Lower lobe of right lung (tissue), 2 donors: Measurements from ENCODE around the gene FBN1. TPM values are rescaled to one million over a fixed set of nuclear protein-coding genes. Genes with fewer than 3 reads are reported as not detected.

ENCODE experiments used
- ATAC-seq, 2 donors: fragments of 200-7000 bp; cut with Tn5 transposase; one replicate each; pipeline ENCODE4 v1.9.1; 2020 to 2022; ENCODE audit warnings: mild to moderate bottlenecking in 2 of 2, moderate library complexity in 2 of 2
- DNase-seq: peaks from one replicate; pipeline ENCODE4 v3.0.0-alpha.2; 2020
- H3K27ac ChIP-seq: fragments of 200-600 bp; one replicate; pipeline ENCODE4 v1.8.0; 2022
- H3K27me3 ChIP-seq: fragments of 200-600 bp; one replicate; pipeline ENCODE4 v1.8.0; 2022; ENCODE audit warnings: low read depth
- H3K36me3 ChIP-seq: fragments of 200-600 bp; one replicate; pipeline ENCODE4 v1.8.0; 2022; ENCODE audit warnings: mild to moderate bottlenecking
- H3K4me1 ChIP-seq: fragments of 200-600 bp; one replicate; pipeline ENCODE4 v1.8.0; 2022
- H3K4me3 ChIP-seq: fragments of 200-600 bp; one replicate; pipeline ENCODE4 v1.8.0; 2022; ENCODE audit warnings: mild to moderate bottlenecking
- H3K9me3 ChIP-seq: fragments of 200-600 bp; one replicate; pipeline ENCODE4 v1.8.0; 2022
- CTCF ChIP-seq: fragments of 200-600 bp; IDR thresholded peaks from one replicate; pipeline ENCODE4 v1.8.0; 2022; ENCODE audit warnings: antibody characterized with exemption, mild to moderate bottlenecking
- intact Hi-C: fragments of 100-400 bp; cut with DNase I; formaldehyde crosslinking; loops from one replicate; pipeline ENCODE4 v1.11.0; 2022
- total RNA-seq: library from RNA; stranded (reverse); fragmentation: NEBNext Ultra II Directional; extraction: Animal tissue kit (Norgen Biotek cat#: 25700); gene quantifications from one replicate; pipeline ENCODE4 v1.2.1, GENCODE V29; 2021
- donor health status: DM: no; HTN: yes; CAD: no; lungs with severe emphysema.

Gene FBN1
- total RNA-seq, 1 donor from 2014 or later: 75.3 TPM

GRCh38 chr15:48414015-48414414, 231.5 kb downstream of the FBN1 start:
- ATAC-seq: no peak
- DNase-seq: no peak
- Histone ChIP-seq H3K9me3 (no peaks in the 10 kb centered on the region), H3K27me3 (no peaks in the 10 kb centered on the region), H3K4me3 (no peak overlapping the region), H3K36me3 (peaks cover 8% of the 10 kb centered on the region), H3K27ac (no peak overlapping the region), H3K4me1 (peaks cover 7% of the 10 kb centered on the region)
- intact Hi-C loops: no loop called here
- TF ChIP-seq CTCF: no peak

- DNase-seq (no peak), ATAC-seq (peak; percentile 43 to 71)
- no peak overlapping the region for H3K27ac ChIP-seq
- no peak for TF ChIP-seq CTCF
- H3K9me3 ChIP-seq: no peaks in the 10 kb centered on the region
- intact Hi-C loops: no loop called here
- H3K4me1 ChIP-seq: peaks cover 7% of the 10 kb centered on the region
- H3K27me3 ChIP-seq: no peaks in the 10 kb centered on the region
- no peak overlapping the region for H3K4me3 ChIP-seq
- peaks cover 4% of the 10 kb centered on the region for H3K36me3 ChIP-seq
Measured at GRCh38 chr15:48413304-48413703, 232.2 kb downstream of the FBN1 start.

GRCh38 chr15:48411971-48412591, 233.4 kb downstream of the FBN1 start:
- no peak overlapping the region for H3K4me3 ChIP-seq
- DNase-seq (no peak), ATAC-seq (peak in 1 of 2 donors; percentile 50)
- H3K4me1 ChIP-seq: peaks cover 12% of the 10 kb centered on the region
- H3K36me3 ChIP-seq: peaks cover 4% of the 10 kb centered on the region
- no peaks in the 10 kb centered on the region for H3K27me3 ChIP-seq
- peak overlapping the region; percentile 39 for H3K27ac ChIP-seq
- no peak for TF ChIP-seq CTCF
- no peaks in the 10 kb centered on the region for H3K9me3 ChIP-seq
- intact Hi-C loops: no loop called here

GRCh38 chr15:48409623-48410022, 235.9 kb downstream of the FBN1 start:
- no peak for TF ChIP-seq CTCF
- no peak for DNase-seq
- H3K9me3 ChIP-seq: no peaks in the 10 kb centered on the region
- no peaks in the 10 kb centered on the region for H3K27me3 ChIP-seq
- no peak overlapping the region for H3K27ac ChIP-seq
- ATAC-seq: no peak
- H3K36me3 ChIP-seq: no peaks in the 10 kb centered on the region
- no peak overlapping the region for H3K4me3 ChIP-seq
- intact Hi-C loops: no loop called here
- H3K4me1 ChIP-seq: peaks cover 12% of the 10 kb centered on the region

- Histone ChIP-seq H3K9me3 (no peaks in the 10 kb centered on the region), H3K36me3 (no peaks in the 10 kb centered on the region), H3K27ac (no peak overlapping the region), H3K4me1 (peaks cover 12% of the 10 kb centered on the region), H3K27me3 (no peaks in the 10 kb centered on the region), H3K4me3 (no peak overlapping the region)
- DNase-seq (no peak), ATAC-seq (no peak)
- intact Hi-C loops: no loop called here
- no peak for TF ChIP-seq CTCF
Measured at GRCh38 chr15:48408327-48408726, 237.2 kb downstream of the FBN1 start.
